MM.1S (cell line): Measurements from ENCODE around the gene DFFA.

Experiments used
- EZH2 ChIP-seq: fragments of 300-600 bp; sonication (generic); optimal IDR thresholded peaks from 2 replicates; pipeline ENCODE3; 2017; ENCODE audit warnings: low read depth, mild to moderate bottlenecking, antibody characterized with exemption, low read length, mixed read lengths
- TF ChIP-seq, protein P1 (sequence below): fragments of 300-600 bp; sonication (generic); IDR thresholded peaks from 2 replicates; pipeline ENCODE4 v1.5.1; 2016; ENCODE audit warnings: antibody characterized with exemption, low read length, mixed read lengths

DNA sequence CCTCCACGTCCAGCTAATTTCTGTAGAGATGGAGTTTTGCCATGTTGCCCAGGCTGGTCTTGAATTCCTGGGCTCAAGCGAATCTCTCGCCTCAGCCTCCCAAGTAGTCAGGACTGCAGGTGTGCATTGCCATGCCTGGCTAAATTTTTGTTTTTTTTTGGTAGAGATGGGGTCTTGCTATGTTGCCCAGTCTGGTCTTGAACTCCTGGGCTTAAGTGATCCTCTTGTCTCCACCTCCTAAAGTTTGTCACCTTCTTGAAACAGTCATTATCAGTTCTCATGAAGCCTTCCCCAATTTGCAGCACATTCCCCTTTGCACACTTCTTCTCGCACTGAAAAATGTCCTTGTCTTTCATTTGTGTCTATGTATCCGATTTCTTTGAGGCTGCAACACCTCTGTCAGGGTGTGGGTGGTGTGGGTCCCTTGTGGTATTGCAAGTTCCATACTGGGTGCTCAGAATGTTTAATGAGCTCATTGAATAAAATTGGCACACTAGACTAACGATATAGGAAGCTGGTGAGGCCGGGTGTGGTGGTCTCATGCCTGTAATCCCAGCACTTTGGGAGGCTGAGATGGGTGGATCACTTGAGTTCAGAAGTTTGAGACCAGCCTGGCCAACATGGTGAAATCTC, 25.4 kb downstream of the DFFA start:
- TF ChIP-seq, protein P1, sequence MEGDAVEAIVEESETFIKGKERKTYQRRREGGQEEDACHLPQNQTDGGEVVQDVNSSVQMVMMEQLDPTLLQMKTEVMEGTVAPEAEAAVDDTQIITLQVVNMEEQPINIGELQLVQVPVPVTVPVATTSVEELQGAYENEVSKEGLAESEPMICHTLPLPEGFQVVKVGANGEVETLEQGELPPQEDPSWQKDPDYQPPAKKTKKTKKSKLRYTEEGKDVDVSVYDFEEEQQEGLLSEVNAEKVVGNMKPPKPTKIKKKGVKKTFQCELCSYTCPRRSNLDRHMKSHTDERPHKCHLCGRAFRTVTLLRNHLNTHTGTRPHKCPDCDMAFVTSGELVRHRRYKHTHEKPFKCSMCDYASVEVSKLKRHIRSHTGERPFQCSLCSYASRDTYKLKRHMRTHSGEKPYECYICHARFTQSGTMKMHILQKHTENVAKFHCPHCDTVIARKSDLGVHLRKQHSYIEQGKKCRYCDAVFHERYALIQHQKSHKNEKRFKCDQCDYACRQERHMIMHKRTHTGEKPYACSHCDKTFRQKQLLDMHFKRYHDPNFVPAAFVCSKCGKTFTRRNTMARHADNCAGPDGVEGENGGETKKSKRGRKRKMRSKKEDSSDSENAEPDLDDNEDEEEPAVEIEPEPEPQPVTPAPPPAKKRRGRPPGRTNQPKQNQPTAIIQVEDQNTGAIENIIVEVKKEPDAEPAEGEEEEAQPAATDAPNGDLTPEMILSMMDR: no peak
- no peak for TF ChIP-seq EZH2
